ENCODE measurements around the gene NT5DC3. TPM values are rescaled to one million over a fixed set of nuclear protein-coding genes. Genes with fewer than 3 reads are reported as not detected.

The NT5DC3 gene
- total and polyA plus RNA-seq, 11 donors, result 0.95 to 6.3 (median 3.7) TPM

- intact Hi-C loops (cut with DNase I), result no loop called here
- Histone ChIP-seq H3K9me3 (peaks cover 0 to 11% (median 0%) of the 10 kb centered on the region in 12 donors), H3K27me3 (no peaks in the 10 kb centered on the region), H3K27ac (no peak overlapping the region), H3K4me3 (no peak overlapping the region), H3K4me1 (no peaks in the 10 kb centered on the region), H3K36me3 (no peaks in the 10 kb centered on the region)
- ATAC-seq (no peak), DNase-seq (no peak)
- TF ChIP-seq, protein P1, sequence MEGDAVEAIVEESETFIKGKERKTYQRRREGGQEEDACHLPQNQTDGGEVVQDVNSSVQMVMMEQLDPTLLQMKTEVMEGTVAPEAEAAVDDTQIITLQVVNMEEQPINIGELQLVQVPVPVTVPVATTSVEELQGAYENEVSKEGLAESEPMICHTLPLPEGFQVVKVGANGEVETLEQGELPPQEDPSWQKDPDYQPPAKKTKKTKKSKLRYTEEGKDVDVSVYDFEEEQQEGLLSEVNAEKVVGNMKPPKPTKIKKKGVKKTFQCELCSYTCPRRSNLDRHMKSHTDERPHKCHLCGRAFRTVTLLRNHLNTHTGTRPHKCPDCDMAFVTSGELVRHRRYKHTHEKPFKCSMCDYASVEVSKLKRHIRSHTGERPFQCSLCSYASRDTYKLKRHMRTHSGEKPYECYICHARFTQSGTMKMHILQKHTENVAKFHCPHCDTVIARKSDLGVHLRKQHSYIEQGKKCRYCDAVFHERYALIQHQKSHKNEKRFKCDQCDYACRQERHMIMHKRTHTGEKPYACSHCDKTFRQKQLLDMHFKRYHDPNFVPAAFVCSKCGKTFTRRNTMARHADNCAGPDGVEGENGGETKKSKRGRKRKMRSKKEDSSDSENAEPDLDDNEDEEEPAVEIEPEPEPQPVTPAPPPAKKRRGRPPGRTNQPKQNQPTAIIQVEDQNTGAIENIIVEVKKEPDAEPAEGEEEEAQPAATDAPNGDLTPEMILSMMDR (IDR thresholded peaks at IDR 0.05), result no peak
- TF ChIP-seq POLR2A (IDR thresholded peaks at IDR 0.05), result no peak
- WGBS, 4 donors, result 67 to 78% (median 77%) methylated on average over 3 of the region's 3 CpGs
Observed at GRCh38 chr12:103727638-103728037, 113.4 kb downstream of the NT5DC3 start.

DNA sequence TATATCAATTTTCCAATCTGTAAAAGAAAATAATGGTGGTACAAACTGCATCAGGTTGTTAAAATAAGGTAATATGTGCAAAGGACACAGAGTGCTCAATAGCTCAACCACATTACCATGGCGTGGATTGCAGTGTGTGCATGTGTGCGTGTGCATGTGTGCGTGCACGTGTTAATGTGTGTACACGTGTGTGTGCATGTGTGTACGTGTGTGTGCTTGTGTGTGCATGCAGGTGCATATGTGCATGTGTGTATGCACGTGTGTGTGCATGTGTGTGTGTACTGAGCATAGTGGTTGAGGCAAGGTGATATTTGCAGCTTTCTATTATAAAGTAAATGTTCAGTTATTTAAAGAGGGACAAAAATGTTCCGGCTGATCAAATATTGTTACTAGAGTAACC is 115.6 kb downstream of the NT5DC3 start:
- TF ChIP-seq POLR2A (IDR thresholded peaks at IDR 0.05), result no peak
- TF ChIP-seq, protein P1 (IDR thresholded peaks at IDR 0.05), result no peak
- Histone ChIP-seq H3K36me3 (no peaks in the 10 kb centered on the region), H3K27ac (no peak overlapping the region), H3K27me3 (no peaks in the 10 kb centered on the region), H3K9me3 (no peaks in the 10 kb centered on the region), H3K4me1 (no peaks in the 10 kb centered on the region), H3K4me3 (no peak overlapping the region)
- DNase-seq (no peak), ATAC-seq (no peak)
- intact Hi-C loops (cut with DNase I), result no loop called here
- 89 to 93% (median 90%) methylated on average over 8 of the region's 8 CpGs for WGBS, 4 donors

Other genes starting within 250 kb of the NT5DC3 start
- gene HSP90B1, start 89.2 kb upstream of the NT5DC3 start, total RNA-seq, result 100 to 1,000 TPM; 166 to 518 (median 337) TPM
- gene HSP90B1, start 89.2 kb upstream of the NT5DC3 start, polyA plus RNA-seq, result 1,000 to 10,000 TPM in 1 of 2 donors, 100 to 1,000 TPM in 1; 238 to 1,036 TPM
- 10 to 100 TPM in 7 of 9 donors, 1 to 10 TPM in 2; 7.8 to 15.5 (median 13.1) TPM for gene TDG, start 124.6 kb upstream of the NT5DC3 start, total RNA-seq
- gene TDG, start 124.6 kb upstream of the NT5DC3 start, polyA plus RNA-seq, result 10 to 100 TPM in 1 of 2 donors, 1 to 10 TPM in 1; 7.4 to 13.3 TPM
- gene GLT8D2, start 209.0 kb upstream of the NT5DC3 start, total RNA-seq, result 10 to 100 TPM in 1 of 9 donors, 1 to 10 TPM in 8; 2.6 to 18.7 (median 6.9) TPM
- 1 to 10 TPM; 3.0 to 4.9 TPM for gene GLT8D2, start 209.0 kb upstream of the NT5DC3 start, polyA plus RNA-seq
- 10 to 100 TPM in 4 of 9 donors, 1 to 10 TPM in 5; 7.1 to 14.0 (median 9.3) TPM for gene HCFC2, start 223.3 kb upstream of the NT5DC3 start, total RNA-seq
- gene HCFC2, start 223.3 kb upstream of the NT5DC3 start, polyA plus RNA-seq, result 1 to 10 TPM; 4.8 to 8.6 TPM